Activated CD4-positive, alpha-beta T cell treated with anti-CD3 and anti-CD28 coated beads for 48 hours (primary cell): Measurements from ENCODE around the gene UBE2E2.

ENCODE experiments used
- DNase-seq: peaks from one replicate; pipeline ENCODE4 v3.0.0-alpha.2; 2020

UBE2E2 gene

DNA sequence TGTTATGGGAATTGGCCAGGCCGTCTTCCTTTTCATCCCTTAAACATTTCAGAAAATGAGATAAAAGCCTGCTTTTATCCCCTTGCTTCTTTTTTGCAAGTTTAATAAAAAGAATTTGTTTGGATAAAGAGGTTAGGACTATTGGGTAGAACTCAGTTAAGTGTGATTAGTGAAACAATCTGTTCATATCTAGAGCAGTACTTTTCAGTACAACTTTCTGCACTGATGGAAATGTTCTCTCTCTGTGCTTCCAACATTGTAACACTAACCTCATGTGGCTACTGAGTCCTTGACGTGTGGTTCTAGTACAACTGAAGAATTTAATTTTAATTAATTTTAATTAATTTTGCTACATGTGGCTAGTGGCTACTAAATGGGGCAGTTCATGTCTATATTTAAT is 246.9 kb downstream of the UBE2E2 start:
- DNase-seq, result no peak

GRCh38 chr3:23450806-23451205 is 247.7 kb downstream of the UBE2E2 start:
- DNase-seq, result no peak

GRCh38 chr3:23452408-23452807 is 249.3 kb downstream of the UBE2E2 start:
- DNase-seq, result no peak

GRCh38 chr3:23455084-23455483 is 252.0 kb downstream of the UBE2E2 start:
- DNase-seq, result no peak

DNA sequence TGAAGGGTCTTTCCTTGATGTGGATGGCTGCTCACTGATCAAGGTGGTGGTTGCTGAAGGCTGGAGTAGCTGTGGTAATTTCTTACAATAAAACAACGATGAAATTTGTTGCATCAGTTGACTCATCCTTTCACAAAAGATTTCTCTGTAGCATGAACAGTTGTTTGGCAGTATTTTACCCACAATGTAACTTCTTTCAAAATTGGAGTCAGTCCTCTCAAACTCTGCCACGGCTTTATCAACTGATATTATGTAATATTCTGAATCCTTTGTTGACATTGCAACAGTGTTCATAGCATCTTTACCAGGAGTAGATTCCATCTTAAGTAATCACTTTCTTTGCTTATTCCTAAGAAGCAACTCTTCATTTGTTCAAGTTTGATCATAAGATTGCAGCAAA is 252.6 kb downstream of the UBE2E2 start:
- no peak for DNase-seq

DNA sequence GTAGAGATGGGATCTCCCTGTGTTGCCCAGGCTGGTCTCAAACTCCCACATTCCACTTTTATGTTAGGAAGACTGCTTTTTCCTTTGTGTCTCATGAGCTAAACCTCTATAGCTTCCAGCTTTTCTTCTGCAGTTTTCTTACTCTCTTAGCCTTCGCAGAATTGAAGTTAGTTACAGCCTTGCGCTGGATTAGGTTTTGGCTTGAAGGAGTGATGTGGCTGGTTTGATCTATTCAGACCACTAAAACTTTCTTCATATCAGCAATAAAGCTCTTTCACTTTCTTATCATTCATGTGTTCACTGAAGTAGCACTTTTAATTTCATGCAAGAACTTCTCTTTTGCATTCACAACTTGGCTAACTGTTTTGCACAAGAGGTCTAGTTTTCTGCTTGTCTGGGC is 254.6 kb downstream of the UBE2E2 start:
- DNase-seq, result no peak

GRCh38 chr3:23459465-23459864 is 256.3 kb downstream of the UBE2E2 start:
- no peak for DNase-seq

DNA sequence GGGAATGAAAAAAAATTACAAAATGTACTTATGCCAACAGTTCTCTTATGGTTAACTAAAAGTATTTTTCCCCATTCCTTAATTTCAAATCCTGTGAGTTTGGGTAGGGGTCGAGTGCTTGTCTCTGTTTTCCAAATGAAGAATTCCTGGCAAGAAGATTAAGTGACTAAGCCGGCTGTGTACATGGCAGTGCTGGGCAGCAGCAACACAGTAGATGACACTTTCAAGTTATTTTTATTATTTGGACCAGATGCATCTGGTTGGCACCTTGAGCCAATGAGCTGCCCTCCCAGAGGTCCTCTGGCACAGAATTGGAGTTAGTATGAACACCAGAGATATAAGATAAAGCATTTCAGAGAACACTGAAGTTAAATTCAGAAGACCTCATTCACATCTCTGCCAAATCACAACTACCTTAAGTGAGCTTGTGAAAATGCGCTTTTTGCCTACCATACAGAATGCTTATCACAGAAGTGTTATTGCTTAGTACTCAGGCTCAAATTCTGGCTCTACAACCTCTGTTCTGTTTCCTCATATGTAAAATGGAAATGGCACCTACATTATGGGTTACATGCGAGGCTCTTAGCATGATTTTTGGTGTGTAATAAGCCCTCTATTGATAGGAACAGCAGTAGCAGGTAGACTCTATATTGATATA is 256.9 kb downstream of the UBE2E2 start:
- DNase-seq, result no peak

GRCh38 chr3:23461069-23461468 is 257.9 kb downstream of the UBE2E2 start:
- no peak for DNase-seq

DNA sequence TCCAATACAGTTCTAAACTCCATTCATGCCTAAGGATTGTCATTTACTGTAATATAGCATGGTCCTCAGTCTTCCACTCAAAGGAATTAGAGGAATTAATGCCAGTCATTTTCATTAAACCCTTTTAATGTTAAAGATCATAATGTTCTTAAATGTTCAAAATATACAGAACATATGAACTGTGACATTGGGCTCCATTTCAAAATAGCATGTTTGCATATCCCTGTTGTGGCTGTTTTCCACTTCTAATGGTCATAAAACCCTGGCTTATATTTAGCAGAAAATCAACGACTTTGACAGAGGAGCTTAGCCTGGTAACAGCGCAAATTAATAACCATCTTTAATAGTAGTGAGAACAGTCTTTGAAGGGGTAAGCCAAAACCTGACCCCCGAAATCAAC is 260.7 kb downstream of the UBE2E2 start:
- no peak for DNase-seq

DNA sequence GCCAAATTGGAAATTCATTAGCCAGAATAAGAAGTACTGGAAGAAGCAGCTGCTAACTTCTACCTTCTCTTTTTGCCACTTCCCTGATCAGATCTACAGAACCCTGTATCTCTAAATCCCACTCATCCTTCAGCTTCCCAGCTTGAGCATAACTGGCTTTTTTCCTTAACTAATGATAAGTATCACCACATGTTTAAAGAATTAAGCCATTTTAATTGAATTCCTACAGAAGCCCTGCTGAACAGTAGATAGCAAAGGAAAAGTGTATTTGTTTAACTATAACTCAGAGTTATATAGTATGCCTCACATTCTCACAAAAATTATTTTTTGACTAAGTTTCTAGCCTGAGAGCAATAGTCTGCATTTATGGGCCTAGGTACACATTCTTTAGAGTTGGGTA is 262.4 kb downstream of the UBE2E2 start:
- DNase-seq, result no peak

DNA sequence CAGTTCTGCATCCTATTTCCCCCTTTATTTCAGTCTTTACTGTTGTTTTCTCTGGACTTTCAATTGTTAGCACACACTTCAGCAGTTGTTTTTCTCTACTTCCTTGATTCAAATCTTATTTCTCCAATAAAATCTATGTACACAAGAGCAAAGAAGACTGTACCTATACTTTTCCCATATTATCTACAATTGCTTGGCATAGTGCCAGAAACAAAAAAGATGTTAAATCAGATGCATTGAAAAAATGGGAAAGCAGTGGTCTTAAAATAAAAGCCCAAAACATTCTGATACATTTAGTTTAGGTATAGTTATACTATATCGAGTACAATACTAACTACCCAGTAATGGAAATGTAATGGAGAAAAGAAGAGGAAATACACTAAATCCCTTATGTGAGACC is 265.1 kb downstream of the UBE2E2 start:
- no peak for DNase-seq

- DNase-seq, result no peak
Observed at GRCh38 chr3:23474580-23475357, 271.6 kb downstream of the UBE2E2 start.

DNA sequence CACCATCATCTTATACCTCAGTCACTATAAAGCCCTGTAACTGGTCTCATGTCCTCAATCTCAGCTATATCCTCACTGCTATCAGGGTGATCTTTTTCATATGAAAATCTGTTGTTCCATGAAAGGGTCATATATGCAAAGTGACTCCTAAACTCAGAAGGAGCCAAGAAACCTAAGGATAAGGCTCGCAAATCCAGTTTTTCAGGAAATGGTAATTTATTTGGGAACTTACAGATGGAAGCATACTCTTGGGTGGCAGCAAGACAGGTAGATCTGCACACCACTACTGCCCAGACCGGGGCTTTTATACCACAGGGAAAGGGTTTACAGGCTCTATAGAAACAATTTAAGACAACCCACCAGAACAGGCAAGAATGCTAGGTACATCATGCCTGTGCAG is 272.3 kb downstream of the UBE2E2 start:
- DNase-seq, result no peak

- no peak for DNase-seq
Observed at GRCh38 chr3:23479026-23479425, 275.9 kb downstream of the UBE2E2 start.

DNA sequence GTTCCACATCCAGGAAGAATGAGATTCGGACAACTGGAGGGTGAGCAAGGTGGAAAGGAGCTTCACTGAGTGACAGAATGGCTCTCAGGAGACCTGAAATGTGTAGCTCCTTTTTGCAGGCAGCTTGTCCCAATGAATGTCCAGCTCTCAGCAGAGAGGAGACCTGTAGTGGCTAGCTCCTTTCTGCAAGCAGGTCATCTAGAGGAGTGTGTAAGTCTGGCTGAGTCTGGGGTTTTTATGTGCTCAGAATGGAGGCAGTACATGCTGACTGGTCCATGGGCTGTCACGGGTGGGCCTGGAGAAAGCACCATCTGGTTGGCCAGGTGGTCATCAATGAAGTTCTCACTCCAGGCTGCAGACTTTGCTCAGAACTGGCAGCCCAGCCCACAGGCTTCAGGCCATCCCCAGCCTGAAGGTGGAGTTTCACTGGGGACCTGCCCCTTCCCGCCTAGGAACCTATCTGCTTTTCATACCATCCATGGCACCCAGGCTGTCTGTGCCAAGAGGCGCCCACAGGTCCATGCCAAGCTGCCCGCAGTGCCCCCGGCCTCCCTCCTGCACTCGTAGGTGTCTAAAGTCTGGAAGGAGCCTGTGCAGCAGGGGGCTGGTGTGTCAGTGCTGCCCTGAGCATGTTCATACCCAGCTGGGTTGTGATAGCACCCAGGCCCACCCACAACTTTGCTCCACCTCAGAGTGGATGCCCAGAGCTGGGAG is 276.6 kb downstream of the UBE2E2 start:
- DNase-seq, result no peak

DNA sequence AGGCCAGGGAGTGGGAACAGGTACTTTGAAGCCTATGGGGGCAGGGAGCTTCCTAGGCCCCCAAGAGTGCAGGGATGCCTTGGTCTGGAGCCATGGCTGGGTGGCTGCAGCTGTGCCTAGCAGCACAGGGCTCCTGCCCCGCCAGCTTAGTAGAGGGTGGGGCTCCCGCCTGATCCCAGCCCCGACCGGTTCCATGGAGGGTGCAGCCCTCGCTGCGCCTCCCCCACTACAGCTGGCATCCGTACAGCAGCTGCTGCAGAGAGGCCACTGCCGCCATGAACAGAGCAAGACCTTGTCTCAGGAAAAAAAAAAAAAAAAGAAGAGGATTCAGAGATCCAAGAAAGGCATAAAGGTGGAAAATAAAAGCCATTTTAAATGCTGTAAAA is 277.2 kb downstream of the UBE2E2 start:
- no peak for DNase-seq

DNA sequence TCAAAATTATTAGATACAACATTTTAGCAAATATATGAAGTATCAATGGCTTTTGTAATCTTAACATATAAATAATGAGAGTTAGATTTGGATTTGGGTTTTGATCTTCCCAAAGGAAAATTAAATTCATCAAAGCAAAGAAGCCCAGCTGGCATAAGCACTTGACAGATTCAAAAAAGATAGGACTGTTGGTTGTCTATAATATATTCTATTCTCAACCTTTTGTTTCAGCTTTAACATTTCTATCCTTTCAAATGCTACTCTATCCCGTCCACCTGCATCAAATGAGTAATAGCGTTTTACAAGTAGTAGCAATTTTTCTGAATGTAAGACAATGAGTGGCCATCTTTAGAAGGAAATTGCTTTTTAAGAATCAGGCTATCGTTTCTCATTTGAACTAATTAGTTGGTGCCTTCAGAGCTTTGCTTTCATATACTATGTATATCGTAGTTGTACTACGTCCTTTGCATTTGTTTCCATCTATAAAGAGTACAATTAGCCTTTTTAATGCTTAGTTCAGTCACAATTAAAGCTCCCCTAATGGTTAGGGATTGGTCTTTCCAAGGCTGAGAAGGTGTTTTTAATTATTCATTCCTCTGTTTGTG is 278.0 kb downstream of the UBE2E2 start:
- DNase-seq, result no peak

- DNase-seq, result no peak
Observed at GRCh38 chr3:23481616-23482278, 278.6 kb downstream of the UBE2E2 start.

DNA sequence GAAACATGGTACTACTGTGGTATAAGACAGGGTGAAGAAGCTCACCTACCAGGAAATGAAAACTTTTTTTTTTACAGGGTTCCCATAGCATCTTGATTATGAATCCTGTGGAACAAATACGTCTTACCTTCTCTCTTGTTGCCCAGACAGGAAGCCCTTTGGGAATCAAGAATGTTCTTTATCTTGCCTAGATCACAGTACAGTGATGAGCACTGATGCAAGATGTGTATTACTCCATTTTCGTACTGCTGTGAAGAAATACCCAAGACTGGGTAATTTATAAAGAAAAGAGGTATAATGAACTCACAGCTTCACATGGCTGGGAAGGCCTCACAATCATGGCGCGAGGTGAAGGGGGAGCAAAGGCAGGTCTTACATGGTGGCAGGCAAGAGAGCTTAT is 281.3 kb downstream of the UBE2E2 start:
- DNase-seq, result no peak

DNA sequence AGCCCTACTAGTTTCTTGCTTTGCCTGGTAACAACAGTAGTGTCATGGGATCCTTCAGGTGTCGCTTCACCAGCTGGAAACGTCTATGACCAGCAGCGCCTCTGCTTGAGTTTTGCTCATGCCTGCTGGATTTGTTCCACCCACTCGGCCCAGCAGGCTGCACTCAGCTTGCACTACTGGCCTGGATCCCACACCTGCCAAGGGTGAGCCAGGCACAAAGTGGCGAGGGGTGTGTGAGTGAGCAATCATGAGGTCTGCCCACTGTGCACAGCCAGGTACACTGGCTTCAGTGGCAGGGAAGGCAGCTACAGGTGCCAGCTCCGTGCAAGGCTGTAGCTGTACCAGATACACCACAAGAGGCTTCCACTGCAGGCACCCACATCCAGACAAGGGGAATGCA is 282.8 kb downstream of the UBE2E2 start:
- DNase-seq, result no peak

GRCh38 chr3:23487015-23487414 is 283.9 kb downstream of the UBE2E2 start:
- no peak for DNase-seq

GRCh38 chr3:23488618-23489017 is 285.5 kb downstream of the UBE2E2 start:
- DNase-seq, result no peak
